Right lobe of liver (tissue), 4 donors: ENCODE measurements around the gene KRTCAP2.
"Not testable (repeated sequence)": the region's sequence is repeated elsewhere in the genome, so short reads cannot be mapped to it uniquely, and the experiment has no call there.

Experiments
- POLR2A ChIP-seq: fragments of 450-650 bp; IDR thresholded peaks from one replicate; pipeline ENCODE4 v1.6.1; 2017; ENCODE audit warnings: antibody characterized with exemption, mild to moderate bottlenecking
- TF ChIP-seq, protein P1 (sequence below), 4 donors: fragments of 200-600 bp in 3 of 4; fragments of 450-650 bp in 1 of 4; IDR thresholded peaks; one replicate each; pipeline versions ENCODE4 v1.5.1 to v1.8.0; 2016 to 2022; ENCODE audit warnings: antibody characterized with exemption in 4 of 4, mild to moderate bottlenecking in 2 of 4
- donor health status: DM: no; HTN: no; CAD: no.
- donor health status: DM: no; HTN: no; CAD: no.
- donor health status: DM: no; HTN: yes; CAD: no.

DNA sequence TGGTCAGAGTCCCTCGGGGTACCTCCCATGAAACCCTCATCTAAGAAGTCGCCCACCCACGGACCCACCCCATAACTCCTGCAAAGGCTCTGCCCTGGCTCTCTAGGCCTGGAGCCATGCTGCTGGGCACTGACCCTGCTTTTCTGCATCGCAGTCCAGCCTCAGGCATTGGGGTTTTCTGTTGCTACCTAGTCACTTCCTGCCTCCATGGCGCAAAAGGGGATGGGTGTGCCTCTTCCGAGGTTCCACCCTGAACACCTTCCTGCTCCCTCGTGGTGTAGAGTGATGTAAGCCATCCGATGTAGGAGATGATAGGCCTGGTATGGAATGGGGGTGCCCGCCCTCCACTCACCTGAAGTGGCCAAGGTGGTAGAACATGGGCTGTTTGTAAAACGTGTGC is 41.6 kb upstream of the KRTCAP2 start:
- TF ChIP-seq, protein P1, sequence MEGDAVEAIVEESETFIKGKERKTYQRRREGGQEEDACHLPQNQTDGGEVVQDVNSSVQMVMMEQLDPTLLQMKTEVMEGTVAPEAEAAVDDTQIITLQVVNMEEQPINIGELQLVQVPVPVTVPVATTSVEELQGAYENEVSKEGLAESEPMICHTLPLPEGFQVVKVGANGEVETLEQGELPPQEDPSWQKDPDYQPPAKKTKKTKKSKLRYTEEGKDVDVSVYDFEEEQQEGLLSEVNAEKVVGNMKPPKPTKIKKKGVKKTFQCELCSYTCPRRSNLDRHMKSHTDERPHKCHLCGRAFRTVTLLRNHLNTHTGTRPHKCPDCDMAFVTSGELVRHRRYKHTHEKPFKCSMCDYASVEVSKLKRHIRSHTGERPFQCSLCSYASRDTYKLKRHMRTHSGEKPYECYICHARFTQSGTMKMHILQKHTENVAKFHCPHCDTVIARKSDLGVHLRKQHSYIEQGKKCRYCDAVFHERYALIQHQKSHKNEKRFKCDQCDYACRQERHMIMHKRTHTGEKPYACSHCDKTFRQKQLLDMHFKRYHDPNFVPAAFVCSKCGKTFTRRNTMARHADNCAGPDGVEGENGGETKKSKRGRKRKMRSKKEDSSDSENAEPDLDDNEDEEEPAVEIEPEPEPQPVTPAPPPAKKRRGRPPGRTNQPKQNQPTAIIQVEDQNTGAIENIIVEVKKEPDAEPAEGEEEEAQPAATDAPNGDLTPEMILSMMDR (IDR thresholded peaks at IDR 0.05): not testable (repeated sequence)
- TF ChIP-seq POLR2A: not testable (repeated sequence)
